ENCODE data around the gene SLC35F1.

SLC35F1 gene

DNA sequence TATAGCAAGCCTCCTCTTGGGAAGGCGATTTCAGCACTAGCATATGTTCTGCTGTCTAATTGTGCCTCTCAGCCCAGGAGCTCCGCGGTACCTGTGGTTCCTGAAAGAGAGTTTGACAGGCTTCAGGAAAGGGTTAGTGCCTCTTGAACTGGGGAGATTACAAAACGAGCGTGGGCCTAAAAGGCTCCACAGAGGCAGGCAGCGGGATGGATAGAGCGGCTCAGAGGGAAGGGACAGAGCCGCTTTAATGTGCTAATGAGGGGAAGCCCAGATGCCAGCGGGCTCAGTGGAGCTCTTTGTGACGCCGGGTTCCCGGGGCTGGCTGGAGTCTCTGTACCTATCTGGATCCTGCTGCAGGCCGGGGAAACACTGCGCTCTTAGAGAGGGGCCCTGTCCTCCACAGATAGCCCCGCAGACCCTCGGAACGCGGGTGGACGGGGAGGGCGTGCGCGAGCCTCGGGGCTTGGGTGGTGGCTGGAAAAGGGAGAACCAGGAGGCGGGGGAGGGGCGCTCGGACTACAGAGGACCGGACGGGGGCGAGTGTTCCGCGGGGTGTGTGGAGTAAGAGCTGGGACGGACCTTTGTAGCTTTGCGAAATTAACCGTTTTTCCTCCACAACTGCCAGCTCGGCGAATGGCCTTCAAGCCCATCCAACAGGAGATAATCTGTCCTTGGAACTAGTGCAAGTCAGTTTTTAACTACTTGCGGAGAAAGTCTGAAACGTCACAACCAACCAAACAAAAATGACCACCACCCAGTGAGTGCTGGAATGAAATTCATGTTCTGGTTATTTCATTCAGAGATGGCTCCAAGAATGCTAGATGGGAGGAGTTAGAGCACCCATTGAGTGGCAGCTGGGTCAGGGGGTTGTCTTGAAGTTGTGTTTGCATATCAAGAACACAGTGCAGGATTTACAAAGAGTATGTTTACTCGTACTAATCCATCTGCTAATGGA, 13.0 kb downstream of the SLC35F1 start:
- no peak for DNase-seq (ENCODE audit: low read depth)
- no peak overlapping the region for H3K4me3 ChIP-seq (ENCODE audit: control insufficient read depth, low read depth, low read length)
- TF ChIP-seq, protein P1, sequence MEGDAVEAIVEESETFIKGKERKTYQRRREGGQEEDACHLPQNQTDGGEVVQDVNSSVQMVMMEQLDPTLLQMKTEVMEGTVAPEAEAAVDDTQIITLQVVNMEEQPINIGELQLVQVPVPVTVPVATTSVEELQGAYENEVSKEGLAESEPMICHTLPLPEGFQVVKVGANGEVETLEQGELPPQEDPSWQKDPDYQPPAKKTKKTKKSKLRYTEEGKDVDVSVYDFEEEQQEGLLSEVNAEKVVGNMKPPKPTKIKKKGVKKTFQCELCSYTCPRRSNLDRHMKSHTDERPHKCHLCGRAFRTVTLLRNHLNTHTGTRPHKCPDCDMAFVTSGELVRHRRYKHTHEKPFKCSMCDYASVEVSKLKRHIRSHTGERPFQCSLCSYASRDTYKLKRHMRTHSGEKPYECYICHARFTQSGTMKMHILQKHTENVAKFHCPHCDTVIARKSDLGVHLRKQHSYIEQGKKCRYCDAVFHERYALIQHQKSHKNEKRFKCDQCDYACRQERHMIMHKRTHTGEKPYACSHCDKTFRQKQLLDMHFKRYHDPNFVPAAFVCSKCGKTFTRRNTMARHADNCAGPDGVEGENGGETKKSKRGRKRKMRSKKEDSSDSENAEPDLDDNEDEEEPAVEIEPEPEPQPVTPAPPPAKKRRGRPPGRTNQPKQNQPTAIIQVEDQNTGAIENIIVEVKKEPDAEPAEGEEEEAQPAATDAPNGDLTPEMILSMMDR (conservative IDR thresholded peaks at IDR 0.05; ENCODE audit: control insufficient read depth, insufficient read depth, low read depth, low read length): no peak

- TF ChIP-seq, protein P1 (conservative IDR thresholded peaks at IDR 0.05; ENCODE audit: control insufficient read depth, insufficient read depth, low read depth, low read length): no peak
- no peak for DNase-seq (ENCODE audit: low read depth)
- H3K4me3 ChIP-seq (ENCODE audit: control insufficient read depth, low read depth, low read length): no peak overlapping the region
Measured at GRCh38 chr6:117924690-117925089, 17.6 kb downstream of the SLC35F1 start.

GRCh38 chr6:117927866-117928265, 20.8 kb downstream of the SLC35F1 start:
- TF ChIP-seq, protein P1 (conservative IDR thresholded peaks at IDR 0.05; ENCODE audit: control insufficient read depth, insufficient read depth, low read depth, low read length): no peak
- no peak overlapping the region for H3K4me3 ChIP-seq (ENCODE audit: control insufficient read depth, low read depth, low read length)
- DNase-seq (ENCODE audit: low read depth): no peak

DNA sequence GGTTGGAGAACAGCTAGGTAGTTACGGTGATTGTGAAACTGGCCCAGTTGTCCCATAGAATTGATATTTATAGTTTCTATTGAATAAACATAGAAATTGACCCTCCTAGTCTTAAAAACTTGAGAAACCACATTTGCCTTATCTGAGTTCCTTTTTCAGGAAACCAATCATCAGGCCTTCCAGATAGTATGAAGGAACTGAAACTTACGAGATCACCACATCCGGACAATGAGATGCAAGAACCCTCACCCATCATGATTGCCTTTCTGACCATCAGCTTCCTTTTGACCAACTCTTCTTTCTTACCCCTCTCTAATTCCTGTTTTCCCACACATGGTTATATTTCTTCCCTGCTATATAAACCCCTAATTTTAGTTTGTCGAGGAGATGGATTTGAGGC, 21.8 kb downstream of the SLC35F1 start:
- TF ChIP-seq, protein P1 (conservative IDR thresholded peaks at IDR 0.05; ENCODE audit: control insufficient read depth, insufficient read depth, low read depth, low read length): no peak
- no peak overlapping the region for H3K4me3 ChIP-seq (ENCODE audit: control insufficient read depth, low read depth, low read length)
- no peak for DNase-seq (ENCODE audit: low read depth)

DNA sequence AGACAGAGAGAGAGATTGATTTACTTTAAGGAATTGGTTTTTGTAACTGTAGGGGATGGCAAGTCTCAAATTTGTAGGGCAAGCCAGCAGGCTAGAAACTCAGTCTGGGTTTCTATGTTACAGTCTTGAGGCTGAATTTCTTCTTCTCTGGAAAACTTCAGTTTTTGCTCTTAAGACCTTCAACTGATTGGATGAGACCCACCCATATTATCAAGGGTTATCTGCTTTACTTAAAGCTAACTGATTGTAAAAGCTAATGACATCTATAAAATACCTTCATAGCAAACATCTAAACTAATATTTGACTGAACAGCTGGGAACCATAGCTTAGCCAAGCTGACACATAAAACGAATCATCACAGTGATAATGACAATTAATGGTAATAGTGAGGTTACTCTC, 22.4 kb downstream of the SLC35F1 start:
- DNase-seq (ENCODE audit: low read depth): no peak
- H3K4me3 ChIP-seq (ENCODE audit: control insufficient read depth, low read depth, low read length): no peak overlapping the region
- TF ChIP-seq, protein P1 (conservative IDR thresholded peaks at IDR 0.05; ENCODE audit: control insufficient read depth, insufficient read depth, low read depth, low read length): no peak

DNA sequence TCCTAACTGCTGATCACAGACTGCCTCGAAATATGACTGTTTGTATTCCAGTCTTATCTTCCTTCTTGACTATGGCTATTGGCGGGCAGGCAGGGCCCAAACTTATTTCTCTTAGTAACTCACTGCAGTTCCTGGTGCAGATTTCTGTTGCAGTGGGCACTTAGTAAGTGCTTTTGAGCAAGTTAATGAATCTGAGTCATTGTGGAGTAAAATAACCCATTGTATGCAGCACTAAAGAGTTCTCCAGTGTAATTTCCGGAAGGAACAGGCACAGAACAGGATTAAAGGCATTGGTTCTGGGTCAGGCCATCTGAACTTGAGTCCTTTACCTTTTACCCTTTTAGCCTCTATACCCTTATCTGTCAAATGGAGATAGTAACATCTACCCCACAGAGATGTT, 23.6 kb downstream of the SLC35F1 start:
- DNase-seq (ENCODE audit: low read depth): no peak
- TF ChIP-seq, protein P1 (conservative IDR thresholded peaks at IDR 0.05; ENCODE audit: control insufficient read depth, insufficient read depth, low read depth, low read length): no peak
- no peak overlapping the region for H3K4me3 ChIP-seq (ENCODE audit: control insufficient read depth, low read depth, low read length)

All from fibroblast of mammary gland (primary cell).